Neural cell (in vitro differentiated cells): ENCODE measurements around the gene LYPD6.

ENCODE experiments used
- CTCF ChIP-seq: fragments of 450-650 bp; IDR thresholded peaks from 2 replicates; pipeline ENCODE4 v1.5.1; 2014; ENCODE audit warnings: antibody characterized with exemption, mild to moderate bottlenecking, moderate library complexity; ENCODE audit not compliant: poor library complexity, severe bottlenecking
- EP300 ChIP-seq: fragments of 450-650 bp; conservative IDR thresholded peaks from 2 replicates; pipeline ENCODE4 v1.6.1; 2014; ENCODE audit warnings: antibody characterized with exemption, mild to moderate bottlenecking, moderate library complexity; ENCODE audit not compliant: poor library complexity, severe bottlenecking
- EZH2 ChIP-seq: fragments of 200-600, 300-800 bp; shearing (Covaris generic), sonication (generic); IDR thresholded peaks from 2 replicates; pipeline ENCODE4 v1.6.1; 2014; ENCODE audit warnings: antibody characterized with exemption, low read length, borderline replicate concordance, mild to moderate bottlenecking; ENCODE audit not compliant: insufficient read depth, poor library complexity, severe bottlenecking
- POLR2AphosphoS5 ChIP-seq: IDR thresholded peaks from 2 replicates; pipeline ENCODE4 v1.6.1; 2012
- RAD21 ChIP-seq: fragments of 450-650 bp; conservative IDR thresholded peaks from 2 replicates; pipeline ENCODE4 v1.6.1; 2014; ENCODE audit warnings: antibody characterized with exemption, mild to moderate bottlenecking, moderate library complexity
- TF ChIP-seq, protein P1 (sequence below): IDR thresholded peaks from 2 replicates; pipeline ENCODE4 v1.6.1; 2012; ENCODE audit warnings: borderline replicate concordance

DNA sequence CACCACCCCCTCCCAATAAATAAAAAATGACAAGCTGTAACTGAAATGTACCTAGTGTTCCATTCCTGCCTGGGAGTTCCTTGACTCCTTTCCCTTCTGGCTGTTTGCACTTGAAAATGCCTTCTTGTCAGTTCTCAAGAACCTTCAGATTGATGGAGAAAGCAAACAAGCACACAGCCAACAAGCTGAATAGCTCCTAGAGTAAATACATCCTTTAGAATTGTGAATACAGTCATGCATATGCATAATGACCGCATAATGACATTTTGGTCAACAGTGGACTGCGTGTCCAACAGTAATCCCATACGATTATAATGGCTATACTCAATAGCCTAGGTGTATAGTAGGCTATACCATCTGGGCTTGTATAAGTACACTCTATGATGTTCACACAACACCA is 97.0 kb downstream of the LYPD6 start:
- TF ChIP-seq CTCF (no peak), EZH2 (no peak), POLR2AphosphoS5 (no peak), RAD21 (no peak), EP300 (no peak)
- TF ChIP-seq, protein P1, sequence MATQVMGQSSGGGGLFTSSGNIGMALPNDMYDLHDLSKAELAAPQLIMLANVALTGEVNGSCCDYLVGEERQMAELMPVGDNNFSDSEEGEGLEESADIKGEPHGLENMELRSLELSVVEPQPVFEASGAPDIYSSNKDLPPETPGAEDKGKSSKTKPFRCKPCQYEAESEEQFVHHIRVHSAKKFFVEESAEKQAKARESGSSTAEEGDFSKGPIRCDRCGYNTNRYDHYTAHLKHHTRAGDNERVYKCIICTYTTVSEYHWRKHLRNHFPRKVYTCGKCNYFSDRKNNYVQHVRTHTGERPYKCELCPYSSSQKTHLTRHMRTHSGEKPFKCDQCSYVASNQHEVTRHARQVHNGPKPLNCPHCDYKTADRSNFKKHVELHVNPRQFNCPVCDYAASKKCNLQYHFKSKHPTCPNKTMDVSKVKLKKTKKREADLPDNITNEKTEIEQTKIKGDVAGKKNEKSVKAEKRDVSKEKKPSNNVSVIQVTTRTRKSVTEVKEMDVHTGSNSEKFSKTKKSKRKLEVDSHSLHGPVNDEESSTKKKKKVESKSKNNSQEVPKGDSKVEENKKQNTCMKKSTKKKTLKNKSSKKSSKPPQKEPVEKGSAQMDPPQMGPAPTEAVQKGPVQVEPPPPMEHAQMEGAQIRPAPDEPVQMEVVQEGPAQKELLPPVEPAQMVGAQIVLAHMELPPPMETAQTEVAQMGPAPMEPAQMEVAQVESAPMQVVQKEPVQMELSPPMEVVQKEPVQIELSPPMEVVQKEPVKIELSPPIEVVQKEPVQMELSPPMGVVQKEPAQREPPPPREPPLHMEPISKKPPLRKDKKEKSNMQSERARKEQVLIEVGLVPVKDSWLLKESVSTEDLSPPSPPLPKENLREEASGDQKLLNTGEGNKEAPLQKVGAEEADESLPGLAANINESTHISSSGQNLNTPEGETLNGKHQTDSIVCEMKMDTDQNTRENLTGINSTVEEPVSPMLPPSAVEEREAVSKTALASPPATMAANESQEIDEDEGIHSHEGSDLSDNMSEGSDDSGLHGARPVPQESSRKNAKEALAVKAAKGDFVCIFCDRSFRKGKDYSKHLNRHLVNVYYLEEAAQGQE: no peak
